HG03095 (cell line): ENCODE measurements around the gene SH3BP2.
A peak's percentile ranks its signal among the peaks of the same experiment; 100 is the strongest.
"Not testable (repeated sequence)": the region's sequence is repeated elsewhere in the genome, so short reads cannot be mapped to it uniquely, and the experiment has no call there.

Experiments used
- ATAC-seq: cut with Tn5 transposase; IDR thresholded peaks from one replicate; pipeline ENCODE4 v1.9.1; 2021; ENCODE audit warnings: moderate library complexity; ENCODE audit not compliant: unreplicated experiment

SH3BP2 gene

GRCh38 chr4:2762486-2763370 is 30.2 kb upstream of the SH3BP2 start:
- not testable (repeated sequence) for ATAC-seq

DNA sequence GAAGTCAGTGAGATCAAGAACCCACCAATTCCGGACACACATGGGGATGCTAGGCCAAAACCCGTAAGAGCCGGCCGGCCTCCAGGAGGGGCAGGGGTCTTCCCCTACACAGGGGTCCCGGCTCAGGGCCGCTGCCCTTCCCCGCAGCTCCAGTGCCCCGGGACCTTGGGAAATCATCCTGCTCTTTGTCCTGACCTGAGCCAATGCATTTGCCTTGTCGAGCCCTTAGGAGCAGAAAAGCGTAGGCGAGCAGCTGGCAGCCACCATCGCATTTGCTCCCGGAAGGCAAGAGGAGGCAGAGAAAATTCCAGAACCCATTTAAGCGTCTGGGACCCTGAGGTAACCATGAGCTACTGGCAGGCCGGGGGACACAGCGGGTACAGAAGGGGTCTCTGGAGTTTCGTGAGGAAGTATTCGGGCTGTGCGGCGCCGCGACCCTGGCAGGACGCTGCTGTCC is 29.3 kb upstream of the SH3BP2 start:
- ATAC-seq, result no peak

DNA sequence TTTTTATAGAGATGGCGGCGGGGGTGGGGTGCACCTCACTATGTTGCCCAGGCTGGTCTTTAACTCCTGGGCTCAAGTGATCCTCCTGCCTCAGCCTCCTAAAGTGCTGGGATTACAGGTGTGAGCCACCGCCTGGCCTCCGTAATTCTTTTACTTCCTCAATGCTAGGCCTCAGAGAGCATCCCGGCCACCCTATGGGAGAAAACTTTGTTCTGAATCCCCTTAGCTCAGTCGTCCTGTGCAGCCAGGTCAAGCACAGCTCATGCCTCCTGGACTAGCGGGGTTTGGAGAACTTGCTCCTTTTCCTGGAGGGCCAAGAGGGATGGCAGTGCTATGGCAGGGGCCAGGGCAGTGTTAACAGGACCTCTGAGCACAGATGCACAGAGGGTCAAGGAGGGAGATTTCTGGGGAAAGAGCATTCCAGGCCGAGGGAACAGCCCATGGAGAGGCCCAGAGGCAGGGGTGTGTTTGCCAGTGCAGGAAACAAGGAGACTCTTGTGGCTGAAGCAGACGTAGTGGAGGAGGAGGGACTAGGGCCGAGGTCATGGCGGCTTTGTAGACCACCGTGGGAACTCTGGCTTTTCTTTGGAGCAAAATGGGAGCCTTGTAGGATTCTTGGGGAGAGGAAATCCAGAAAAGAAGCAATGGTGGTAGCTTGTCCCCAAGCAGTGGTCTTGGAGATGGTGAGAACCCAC is 26.9 kb upstream of the SH3BP2 start:
- ATAC-seq, result no peak

- ATAC-seq, result no peak
These were observed 25.7 kb upstream of the SH3BP2 start for GRCh38 chr4:2767046-2767704.

- no peak for ATAC-seq
These were observed 25.2 kb upstream of the SH3BP2 start for GRCh38 chr4:2767705-2768074.

GRCh38 chr4:2768124-2768523 is 24.8 kb upstream of the SH3BP2 start:
- ATAC-seq, result no peak

- no peak for ATAC-seq
These were observed 24.0 kb upstream of the SH3BP2 start for GRCh38 chr4:2768921-2769336.

DNA sequence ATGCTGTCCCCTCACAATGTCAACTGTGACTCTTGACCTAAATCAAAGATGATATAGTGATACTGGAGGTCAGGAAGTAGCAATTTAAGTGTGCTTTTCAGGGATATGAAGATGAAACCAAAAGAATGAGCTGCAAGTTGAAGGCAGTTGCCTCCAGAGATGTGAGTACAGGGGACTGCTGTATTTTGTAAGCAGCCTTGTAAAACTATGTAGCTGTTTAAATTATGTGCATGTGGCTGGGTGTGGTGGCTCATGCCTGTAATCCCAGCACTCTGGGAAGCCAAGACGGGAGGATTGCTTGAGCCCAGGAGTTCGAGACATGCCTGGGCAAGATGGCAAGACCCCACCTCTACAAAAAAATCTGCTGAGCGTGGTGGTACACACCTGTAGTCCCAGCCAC is 21.6 kb upstream of the SH3BP2 start:
- ATAC-seq, result no peak

DNA sequence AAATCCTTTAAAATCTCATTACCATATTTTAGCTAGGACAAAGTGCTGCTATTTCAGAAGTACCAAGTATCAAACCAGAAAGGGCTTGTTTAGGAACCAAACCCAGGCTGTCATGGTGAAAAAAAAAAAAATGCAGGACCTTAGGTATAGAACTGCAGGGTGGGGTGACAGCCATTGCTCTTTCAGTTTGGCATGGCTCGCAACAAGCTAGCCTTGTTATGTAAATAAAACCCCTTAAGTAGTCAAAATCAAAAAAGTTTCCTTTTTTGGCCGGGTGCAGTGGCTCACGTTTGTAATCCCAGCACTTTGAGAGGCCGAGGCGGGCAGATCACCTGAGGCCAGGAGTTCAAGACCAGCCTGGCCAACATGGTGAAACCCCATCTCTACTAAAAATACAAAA is 12.2 kb upstream of the SH3BP2 start:
- not testable (repeated sequence) for ATAC-seq

DNA sequence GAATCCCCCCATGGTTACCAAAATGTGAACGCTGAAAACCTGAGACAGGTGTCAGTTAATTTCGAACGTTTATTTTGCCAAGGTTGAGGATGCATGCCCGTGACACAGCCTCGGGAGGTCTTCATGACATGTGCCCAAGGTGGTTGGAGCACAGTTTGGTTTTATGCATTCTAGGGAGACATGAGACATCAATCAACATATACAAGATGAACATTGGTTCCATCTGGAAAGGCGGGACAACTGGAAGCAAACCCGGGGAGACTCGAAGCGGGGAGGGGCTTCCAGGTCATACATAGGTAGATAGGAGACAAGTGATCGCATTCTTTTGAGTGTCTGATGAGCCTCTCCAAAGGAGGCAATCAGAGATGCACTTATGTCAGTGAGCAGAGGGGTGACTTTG is 11.0 kb upstream of the SH3BP2 start:
- no peak for ATAC-seq

DNA sequence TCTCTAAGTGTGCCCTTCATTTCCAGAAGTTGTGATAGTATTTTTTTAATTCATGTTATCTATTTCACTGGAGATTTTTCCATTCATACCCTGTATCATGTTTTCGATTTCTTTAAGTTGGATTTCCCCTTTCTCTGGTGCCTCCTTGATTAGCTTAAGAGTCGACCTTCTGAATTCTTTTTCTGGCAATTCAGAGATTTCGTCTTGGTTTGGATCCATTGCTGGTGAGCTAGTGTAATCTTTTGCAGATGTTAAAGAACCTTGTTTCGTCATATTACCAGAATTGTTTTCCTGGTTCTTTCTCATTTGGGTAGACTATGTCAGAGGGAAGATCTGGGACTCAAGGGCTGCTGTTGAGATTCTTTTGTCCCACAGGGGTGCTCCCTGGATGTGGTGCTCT is 9.1 kb upstream of the SH3BP2 start:
- ATAC-seq, result no peak

GRCh38 chr4:2785613-2786012 is 7.3 kb upstream of the SH3BP2 start:
- no peak for ATAC-seq

- ATAC-seq, result no peak
These were observed 6.7 kb upstream of the SH3BP2 start for GRCh38 chr4:2786152-2786671.

DNA sequence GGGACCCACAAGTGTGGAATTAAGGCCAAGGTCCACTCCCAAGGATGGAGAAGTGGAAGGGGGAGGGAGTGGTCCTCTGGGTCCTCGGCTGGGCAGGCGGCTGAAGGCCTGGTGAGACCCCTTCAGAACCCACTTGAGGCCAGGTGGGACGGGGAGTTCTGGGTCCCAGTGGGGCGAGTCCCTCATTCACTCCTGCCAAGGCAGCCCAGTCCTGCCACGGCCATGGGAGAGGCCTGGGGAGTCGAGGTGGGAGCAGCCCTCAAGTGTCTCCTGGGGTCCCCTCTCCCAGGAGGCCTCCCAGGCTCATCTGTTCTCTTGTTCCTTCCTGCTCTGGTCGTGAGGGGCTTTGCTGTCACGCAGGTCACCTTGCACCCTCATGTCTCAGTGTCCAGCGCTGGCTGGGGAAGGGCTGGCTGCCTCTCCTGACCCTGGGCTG is 6.1 kb upstream of the SH3BP2 start:
- no peak for ATAC-seq

GRCh38 chr4:2787230-2788100 is 5.4 kb upstream of the SH3BP2 start:
- ATAC-seq, result peak; percentile 66

GRCh38 chr4:2788101-2788500 is 4.8 kb upstream of the SH3BP2 start:
- ATAC-seq, result no peak

GRCh38 chr4:2788532-2789103 is 4.3 kb upstream of the SH3BP2 start:
- ATAC-seq, result no peak

- ATAC-seq, result no peak
These were observed 3.5 kb upstream of the SH3BP2 start for GRCh38 chr4:2789351-2789750.

GRCh38 chr4:2789793-2790582 is 2.9 kb upstream of the SH3BP2 start:
- no peak for ATAC-seq
